Endothelial cell (in vitro differentiated cells): ENCODE data around the gene DEK. TPM values are rescaled to one million over a fixed set of nuclear protein-coding genes. Genes with fewer than 3 reads are reported as not detected.
A peak's percentile ranks its signal among the peaks of the same experiment; 100 is the strongest.

Experiments
- DNase-seq: peaks from one replicate; pipeline ENCODE4 v3.0.0; 2021; ENCODE audit warnings: low spot score
- H3K27ac Mint-ChIP-seq: one replicate; pipeline ENCODE4 v1.8.0; 2021; ENCODE audit warnings: mixed read lengths, inconsistent platforms; ENCODE audit not compliant: unreplicated experiment
- H3K27me3 Mint-ChIP-seq: one replicate; pipeline ENCODE4 v1.8.0; 2021; ENCODE audit warnings: mild to moderate bottlenecking, moderate library complexity, mixed read lengths, inconsistent platforms; ENCODE audit not compliant: unreplicated experiment
- H3K36me3 Mint-ChIP-seq: one replicate; pipeline ENCODE4 v1.8.0; 2021; ENCODE audit warnings: mild to moderate bottlenecking, low read depth, mixed read lengths, inconsistent platforms; ENCODE audit not compliant: unreplicated experiment
- H3K4me1 Mint-ChIP-seq: one replicate; pipeline ENCODE4 v1.8.0; 2021; ENCODE audit warnings: mild to moderate bottlenecking, mixed read lengths, inconsistent platforms; ENCODE audit not compliant: unreplicated experiment
- H3K4me3 Mint-ChIP-seq: one replicate; pipeline ENCODE4 v1.8.0; 2021; ENCODE audit warnings: mild to moderate bottlenecking, mixed read lengths, inconsistent platforms; ENCODE audit not compliant: unreplicated experiment
- H3K9me3 Mint-ChIP-seq: one replicate; pipeline ENCODE4 v1.8.0; 2021; ENCODE audit warnings: mixed read lengths, inconsistent platforms; ENCODE audit not compliant: unreplicated experiment
- CTCF ChIP-seq: fragments of 200-600 bp; sonication (generic); IDR thresholded peaks from one replicate; pipeline ENCODE4 v1.5.0; 2021; ENCODE audit warnings: antibody characterized with exemption; ENCODE audit not compliant: unreplicated experiment
- total RNA-seq: library from RNA; stranded (reverse); fragmentation: NEBNext Ultra II Directional; extraction: Animal tissue kit (Norgen Biotek cat#: 25700); gene quantifications from one replicate; pipeline ENCODE4 v1.2.1, GENCODE V29; 2021; ENCODE audit not compliant: unreplicated experiment

The DEK gene
- total RNA-seq, 1 donor from 2014 or later: 61.2 TPM

- Mint-ChIP-seq H3K9me3 (no peaks in the 10 kb centered on the region), H3K27me3 (no peaks in the 10 kb centered on the region), H3K4me3 (peak overlapping the region; percentile 39), H3K36me3 (peaks cover 24% of the 10 kb centered on the region), H3K27ac (peak overlapping the region; percentile 25), H3K4me1 (peaks cover 4% of the 10 kb centered on the region)
- no peak for DNase-seq
- no peak for TF ChIP-seq CTCF
Observed at GRCh38 chr6:18242062-18242851, 22.1 kb downstream of the DEK start.

- no peaks in the 10 kb centered on the region for H3K27me3 Mint-ChIP-seq
- DNase-seq: no peak
- H3K4me3 Mint-ChIP-seq: no peak overlapping the region
- H3K27ac Mint-ChIP-seq: peak overlapping the region; percentile 70
- peaks cover 29% of the 10 kb centered on the region for H3K36me3 Mint-ChIP-seq
- TF ChIP-seq CTCF: no peak
- H3K9me3 Mint-ChIP-seq: no peaks in the 10 kb centered on the region
- H3K4me1 Mint-ChIP-seq: peaks cover 4% of the 10 kb centered on the region
Observed at GRCh38 chr6:18241208-18242038, 22.9 kb downstream of the DEK start.

- no peak overlapping the region for H3K27ac Mint-ChIP-seq
- no peak overlapping the region for H3K4me3 Mint-ChIP-seq
- peaks cover 2% of the 10 kb centered on the region for H3K4me1 Mint-ChIP-seq
- peaks cover 33% of the 10 kb centered on the region for H3K36me3 Mint-ChIP-seq
- H3K27me3 Mint-ChIP-seq: no peaks in the 10 kb centered on the region
- no peak for DNase-seq
- TF ChIP-seq CTCF: no peak
- no peaks in the 10 kb centered on the region for H3K9me3 Mint-ChIP-seq
Observed at GRCh38 chr6:18240230-18240629, 24.1 kb downstream of the DEK start.

GRCh38 chr6:18237167-18237566, 27.2 kb downstream of the DEK start:
- Mint-ChIP-seq H3K4me3 (no peak overlapping the region), H3K9me3 (no peaks in the 10 kb centered on the region), H3K27ac (no peak overlapping the region), H3K4me1 (no peaks in the 10 kb centered on the region), H3K36me3 (peaks cover 47% of the 10 kb centered on the region), H3K27me3 (peaks cover 6% of the 10 kb centered on the region)
- TF ChIP-seq CTCF: no peak
- DNase-seq: no peak

GRCh38 chr6:18235524-18235923, 28.8 kb downstream of the DEK start:
- no peaks in the 10 kb centered on the region for H3K4me1 Mint-ChIP-seq
- H3K27ac Mint-ChIP-seq: no peak overlapping the region
- H3K4me3 Mint-ChIP-seq: peak overlapping the region; percentile 11
- TF ChIP-seq CTCF: no peak
- H3K9me3 Mint-ChIP-seq: no peaks in the 10 kb centered on the region
- peaks cover 6% of the 10 kb centered on the region for H3K27me3 Mint-ChIP-seq
- no peak for DNase-seq
- peaks cover 62% of the 10 kb centered on the region for H3K36me3 Mint-ChIP-seq
